Activated naive CD4-positive, alpha-beta T cell treated with Interleukin-2 at 50 U/mL for 16 hours (primary cell): ENCODE measurements around the gene TMEM54.

Experiments used
- DNase-seq: peaks from one replicate; pipeline ENCODE4 v3.0.0-alpha.2; 2020

The TMEM54 gene

GRCh38 chr1:32900956-32901822 lies at the start of gene TMEM54:
Gene TMEM54, minus strand, starts transcription at chr1:32901389. Its CDS starts 151 bp downstream, at chr1:32901238.
- DNase-seq, result peak; percentile 13

GRCh38 chr1:32949519-32949918 lies 48.3 kb upstream of the TMEM54 start:
- DNase-seq, result no peak

GRCh38 chr1:32948905-32949304 lies 47.7 kb upstream of the TMEM54 start:
- no peak for DNase-seq

- no peak for DNase-seq
These were observed 47.2 kb upstream of the TMEM54 start for GRCh38 chr1:32948390-32948722.

GRCh38 chr1:32947669-32948389 lies 46.6 kb upstream of the TMEM54 start:
- DNase-seq, result no peak

- no peak for DNase-seq
These were observed 45.2 kb upstream of the TMEM54 start for GRCh38 chr1:32946413-32946812.

- no peak for DNase-seq
These were observed 43.0 kb upstream of the TMEM54 start for GRCh38 chr1:32944180-32944579.

GRCh38 chr1:32939655-32940371 lies 38.6 kb upstream of the TMEM54 start:
- DNase-seq, result no peak

GRCh38 chr1:32937061-32937460 lies 35.9 kb upstream of the TMEM54 start:
- DNase-seq, result no peak

GRCh38 chr1:32934535-32934934 lies 33.3 kb upstream of the TMEM54 start:
- DNase-seq, result no peak

GRCh38 chr1:32933742-32934322 lies 32.6 kb upstream of the TMEM54 start:
- DNase-seq, result no peak

GRCh38 chr1:32931760-32932159 lies 30.6 kb upstream of the TMEM54 start:
- no peak for DNase-seq

GRCh38 chr1:32929366-32929765 lies 28.2 kb upstream of the TMEM54 start:
- no peak for DNase-seq

GRCh38 chr1:32928715-32929114 lies 27.5 kb upstream of the TMEM54 start:
- DNase-seq, result no peak

- no peak for DNase-seq
These were observed 27.1 kb upstream of the TMEM54 start for GRCh38 chr1:32928285-32928684.

- no peak for DNase-seq
These were observed 26.3 kb upstream of the TMEM54 start for GRCh38 chr1:32927441-32927840.

GRCh38 chr1:32926562-32926961 lies 25.4 kb upstream of the TMEM54 start:
- DNase-seq, result no peak

GRCh38 chr1:32925403-32926162 lies 24.4 kb upstream of the TMEM54 start:
- peak; percentile 10 for DNase-seq

GRCh38 chr1:32924881-32925344 lies 23.7 kb upstream of the TMEM54 start:
- peak; percentile 12 for DNase-seq

- DNase-seq, result no peak
These were observed 19.6 kb upstream of the TMEM54 start for GRCh38 chr1:32920833-32921232.

- DNase-seq, result no peak
These were observed 18.9 kb upstream of the TMEM54 start for GRCh38 chr1:32919811-32920733.
